ENCODE data around the gene MYO1C.

MYO1C gene

DNA sequence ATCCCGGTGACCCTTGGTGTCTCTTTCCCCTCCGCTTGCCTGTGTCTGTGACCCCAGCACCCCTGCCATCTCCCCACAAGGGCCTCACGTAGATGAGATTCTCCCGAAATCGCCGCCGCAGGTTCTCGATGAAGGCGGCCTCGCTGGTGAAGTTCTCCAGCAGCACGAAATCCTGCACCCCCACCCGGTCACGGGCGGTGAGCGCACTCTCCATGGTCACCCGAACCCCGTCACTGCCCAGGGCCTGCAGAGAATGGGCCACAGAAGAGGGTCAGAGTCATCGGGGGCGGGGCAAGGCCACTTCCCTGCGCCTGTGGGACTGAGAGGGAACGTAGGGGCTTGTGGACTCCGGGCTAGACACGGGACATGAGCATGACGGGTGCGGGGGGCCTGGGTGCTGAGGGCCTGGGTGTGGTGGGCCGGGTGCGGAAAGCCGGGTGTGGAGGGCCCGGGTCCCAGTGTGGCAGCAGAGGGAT, 8.4 kb downstream of the MYO1C start:
- DNase-seq: no peak
- Mint-ChIP-seq H3K4me3 (no peak overlapping the region), H3K9me3 (no peaks in the 10 kb centered on the region), H3K36me3 (ENCODE audit: low read depth) (peaks cover 16% of the 10 kb centered on the region), H3K4me1 (ENCODE audit: low read depth) (peaks cover 24% of the 10 kb centered on the region), H3K27me3 (no peaks in the 10 kb centered on the region), H3K27ac (no peak overlapping the region)

GRCh38 chr17:1482680-1483079, 9.8 kb downstream of the MYO1C start:
- Mint-ChIP-seq H3K9me3 (no peaks in the 10 kb centered on the region), H3K27me3 (no peaks in the 10 kb centered on the region), H3K36me3 (ENCODE audit: low read depth) (peaks cover 21% of the 10 kb centered on the region), H3K4me3 (no peak overlapping the region), H3K4me1 (ENCODE audit: low read depth) (peaks cover 14% of the 10 kb centered on the region), H3K27ac (no peak overlapping the region)
- DNase-seq: no peak

- Mint-ChIP-seq H3K9me3 (no peaks in the 10 kb centered on the region), H3K4me1 (ENCODE audit: low read depth) (peaks cover 7% of the 10 kb centered on the region), H3K36me3 (ENCODE audit: low read depth) (peaks cover 21% of the 10 kb centered on the region), H3K4me3 (no peak overlapping the region), H3K27me3 (no peaks in the 10 kb centered on the region), H3K27ac (no peak overlapping the region)
- no peak for DNase-seq
Measured at GRCh38 chr17:1481736-1482135, 10.8 kb downstream of the MYO1C start.

DNA sequence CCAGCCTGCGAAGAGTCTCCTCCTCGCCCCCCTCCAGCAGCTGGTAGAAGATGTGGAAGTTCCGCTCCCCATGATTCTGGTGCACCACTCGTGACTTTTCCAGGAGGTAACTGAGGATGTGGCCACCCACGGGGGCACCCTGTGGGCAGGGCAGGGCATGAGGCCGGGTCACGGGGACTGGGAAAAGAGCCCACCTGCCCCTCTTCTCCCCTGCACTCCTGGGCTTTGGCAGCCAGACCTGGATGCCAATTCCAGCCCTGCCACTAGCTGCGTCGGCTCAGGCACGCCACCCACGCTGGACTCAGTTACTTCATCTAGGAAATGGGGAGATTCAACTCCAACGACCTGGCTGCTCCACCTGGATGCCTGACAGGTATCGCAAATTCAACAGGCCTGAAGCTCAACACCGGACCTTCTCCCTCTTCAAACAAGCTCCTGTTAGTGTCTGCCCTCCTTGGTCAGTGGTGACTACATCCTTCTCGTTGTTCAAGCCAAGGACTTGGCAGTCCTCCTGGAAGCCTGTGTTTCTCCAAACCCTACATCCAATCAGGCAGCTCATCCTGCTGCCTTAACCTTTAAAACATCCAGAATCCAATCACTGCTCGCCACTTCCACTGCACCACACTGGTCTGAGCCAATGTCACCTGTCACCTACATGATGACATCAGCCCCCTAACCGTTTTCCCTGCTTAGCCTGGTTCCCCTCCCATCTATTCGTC, 11.6 kb downstream of the MYO1C start:
- peaks cover 5% of the 10 kb centered on the region for H3K4me1 Mint-ChIP-seq (ENCODE audit: low read depth)
- no peak for DNase-seq
- no peak overlapping the region for H3K27ac Mint-ChIP-seq
- H3K9me3 Mint-ChIP-seq: no peaks in the 10 kb centered on the region
- H3K27me3 Mint-ChIP-seq: no peaks in the 10 kb centered on the region
- H3K4me3 Mint-ChIP-seq: no peak overlapping the region
- peaks cover 21% of the 10 kb centered on the region for H3K36me3 Mint-ChIP-seq (ENCODE audit: low read depth)

DNA sequence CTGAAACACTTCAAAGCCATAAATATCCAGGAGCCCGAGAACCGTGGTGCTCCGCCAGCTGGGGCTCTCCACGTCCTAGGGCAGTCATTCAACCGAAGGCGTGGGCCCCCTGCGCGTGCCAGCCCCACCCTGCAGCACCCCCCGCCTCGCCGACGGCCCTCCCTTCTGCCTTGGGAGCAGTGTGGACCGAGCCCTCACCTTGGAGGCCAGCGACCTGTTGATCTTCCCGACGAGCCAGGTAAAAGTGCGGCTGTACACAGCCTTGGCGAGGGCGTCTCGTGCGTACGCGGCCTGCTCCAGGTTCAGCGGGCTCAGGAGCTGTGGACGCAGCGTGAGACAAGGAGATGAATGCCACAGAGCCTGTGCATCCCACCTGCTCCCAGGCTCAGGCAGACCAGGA, 14.1 kb downstream of the MYO1C start:
- DNase-seq: no peak
- H3K27ac Mint-ChIP-seq: no peak overlapping the region
- H3K36me3 Mint-ChIP-seq (ENCODE audit: low read depth): peaks cover 23% of the 10 kb centered on the region
- H3K27me3 Mint-ChIP-seq: no peaks in the 10 kb centered on the region
- H3K4me1 Mint-ChIP-seq (ENCODE audit: low read depth): peaks cover 8% of the 10 kb centered on the region
- H3K4me3 Mint-ChIP-seq: no peak overlapping the region
- no peaks in the 10 kb centered on the region for H3K9me3 Mint-ChIP-seq

DNA sequence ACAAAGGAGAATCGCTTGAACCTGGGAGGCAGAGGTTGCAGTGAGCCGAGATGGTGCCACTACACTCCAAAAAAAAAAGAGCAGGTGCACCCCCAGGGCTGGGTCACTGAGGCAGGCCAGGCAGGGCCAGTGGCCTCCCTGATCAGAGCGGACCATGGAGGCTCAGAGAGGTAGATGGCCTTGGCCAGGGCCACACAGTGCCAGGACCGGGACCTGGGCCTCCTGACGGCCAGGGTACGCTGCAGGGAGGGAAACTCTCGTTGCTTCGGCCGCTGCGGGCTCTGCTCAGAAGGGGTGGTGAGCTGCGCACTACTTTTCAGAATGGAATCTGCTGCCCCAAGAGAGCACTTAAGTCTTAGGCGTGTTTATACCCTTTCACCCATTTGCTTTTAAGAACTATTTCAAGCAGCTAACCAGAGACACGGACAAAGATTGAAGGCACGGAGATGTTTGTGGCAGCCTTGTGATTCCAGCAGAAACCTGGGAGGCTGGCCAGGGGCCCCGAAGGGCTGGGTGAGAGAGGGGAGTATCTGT, 17.1 kb downstream of the MYO1C start:
- Mint-ChIP-seq H3K4me3 (no peak overlapping the region), H3K27ac (no peak overlapping the region), H3K27me3 (no peaks in the 10 kb centered on the region), H3K9me3 (no peaks in the 10 kb centered on the region), H3K36me3 (ENCODE audit: low read depth) (peaks cover 20% of the 10 kb centered on the region), H3K4me1 (ENCODE audit: low read depth) (peaks cover 17% of the 10 kb centered on the region)
- DNase-seq: no peak

- Mint-ChIP-seq H3K27ac (no peak overlapping the region), H3K4me1 (ENCODE audit: low read depth) (peaks cover 17% of the 10 kb centered on the region), H3K27me3 (no peaks in the 10 kb centered on the region), H3K36me3 (ENCODE audit: low read depth) (peaks cover 22% of the 10 kb centered on the region), H3K9me3 (no peaks in the 10 kb centered on the region), H3K4me3 (no peak overlapping the region)
- DNase-seq: no peak
Measured at GRCh38 chr17:1474402-1475189, 17.9 kb downstream of the MYO1C start.

DNA sequence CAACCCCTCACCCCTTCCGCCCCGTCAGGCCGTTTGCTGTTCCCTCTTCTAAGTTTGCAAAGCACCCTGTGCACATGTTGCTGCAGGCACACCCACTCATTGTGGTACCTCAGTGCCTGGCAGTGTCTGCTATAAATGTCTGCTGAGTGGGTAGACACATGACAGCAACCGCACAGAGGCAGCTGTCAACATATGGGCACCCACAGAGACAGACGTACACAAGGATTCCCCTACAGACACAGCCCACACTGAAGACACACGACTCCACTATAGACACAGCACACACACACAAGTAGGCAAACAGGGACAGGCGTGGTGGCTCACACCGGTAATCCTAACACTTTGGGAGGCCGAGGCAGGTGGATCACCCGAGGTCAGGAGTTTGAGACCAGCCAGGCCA, 18.6 kb downstream of the MYO1C start:
- H3K27ac Mint-ChIP-seq: peak overlapping the region; percentile 3
- H3K36me3 Mint-ChIP-seq (ENCODE audit: low read depth): peaks cover 27% of the 10 kb centered on the region

DNA sequence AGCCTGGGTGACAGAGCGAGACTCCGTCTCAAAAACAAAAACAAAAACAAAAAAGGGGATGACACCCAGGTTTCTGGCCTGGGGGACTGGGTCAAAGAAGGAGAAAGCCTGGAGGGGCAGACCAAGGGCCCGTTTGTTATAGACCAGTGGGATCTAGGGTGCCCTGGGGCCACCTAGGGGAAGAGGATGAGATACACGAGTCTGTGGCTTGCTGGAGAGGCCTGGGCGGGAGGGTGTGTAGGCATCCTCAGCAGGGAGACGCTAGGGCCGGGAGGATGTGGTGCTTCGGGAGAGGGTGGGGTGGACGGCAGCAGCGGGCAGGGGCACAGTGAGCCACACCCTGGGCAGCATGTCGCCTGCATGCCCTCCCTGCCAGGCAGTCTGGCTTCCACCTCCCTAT, 19.3 kb downstream of the MYO1C start:
- peaks cover 17% of the 10 kb centered on the region for H3K4me1 Mint-ChIP-seq (ENCODE audit: low read depth)
- H3K9me3 Mint-ChIP-seq: no peaks in the 10 kb centered on the region
- no peak overlapping the region for H3K4me3 Mint-ChIP-seq
- peak; percentile 44 for DNase-seq
- H3K27me3 Mint-ChIP-seq: no peaks in the 10 kb centered on the region
- H3K27ac Mint-ChIP-seq: no peak overlapping the region
- peaks cover 31% of the 10 kb centered on the region for H3K36me3 Mint-ChIP-seq (ENCODE audit: low read depth)

More for the DNA sequence above, 18.6 kb downstream of the MYO1C start:
- no peaks in the 10 kb centered on the region for H3K27me3 Mint-ChIP-seq
- no peak overlapping the region for H3K4me3 Mint-ChIP-seq
- H3K4me1 Mint-ChIP-seq (ENCODE audit: low read depth): peaks cover 17% of the 10 kb centered on the region
- no peaks in the 10 kb centered on the region for H3K9me3 Mint-ChIP-seq
- no peak for DNase-seq

GRCh38 chr17:1471911-1472821, 20.3 kb downstream of the MYO1C start:
- H3K27me3 Mint-ChIP-seq: no peaks in the 10 kb centered on the region
- H3K4me1 Mint-ChIP-seq (ENCODE audit: low read depth): peaks cover 17% of the 10 kb centered on the region
- H3K9me3 Mint-ChIP-seq: no peaks in the 10 kb centered on the region
- H3K27ac Mint-ChIP-seq: no peak overlapping the region
- no peak overlapping the region for H3K4me3 Mint-ChIP-seq
- no peak for DNase-seq
- peaks cover 34% of the 10 kb centered on the region for H3K36me3 Mint-ChIP-seq (ENCODE audit: low read depth)

- Mint-ChIP-seq H3K27me3 (no peaks in the 10 kb centered on the region), H3K4me1 (ENCODE audit: low read depth) (peaks cover 17% of the 10 kb centered on the region), H3K27ac (no peak overlapping the region), H3K4me3 (no peak overlapping the region), H3K9me3 (no peaks in the 10 kb centered on the region), H3K36me3 (ENCODE audit: low read depth) (peaks cover 37% of the 10 kb centered on the region)
- DNase-seq: no peak
Measured at GRCh38 chr17:1471490-1471889, 21.0 kb downstream of the MYO1C start.

- H3K4me3 Mint-ChIP-seq: no peak overlapping the region
- no peak for DNase-seq
- no peaks in the 10 kb centered on the region for H3K27me3 Mint-ChIP-seq
- H3K9me3 Mint-ChIP-seq: no peaks in the 10 kb centered on the region
- peaks cover 17% of the 10 kb centered on the region for H3K4me1 Mint-ChIP-seq (ENCODE audit: low read depth)
- H3K36me3 Mint-ChIP-seq (ENCODE audit: low read depth): peaks cover 39% of the 10 kb centered on the region
- H3K27ac Mint-ChIP-seq: no peak overlapping the region
Measured at GRCh38 chr17:1470755-1471462, 21.6 kb downstream of the MYO1C start.

GRCh38 chr17:1470071-1470754, 22.3 kb downstream of the MYO1C start:
- no peaks in the 10 kb centered on the region for H3K9me3 Mint-ChIP-seq

More at GRCh38 chr17:1470071-1470754, 22.3 kb downstream of the MYO1C start:
- no peaks in the 10 kb centered on the region for H3K27me3 Mint-ChIP-seq
- no peak overlapping the region for H3K27ac Mint-ChIP-seq
- peaks cover 17% of the 10 kb centered on the region for H3K4me1 Mint-ChIP-seq (ENCODE audit: low read depth)
- no peak overlapping the region for H3K4me3 Mint-ChIP-seq
- no peak for DNase-seq
- peaks cover 38% of the 10 kb centered on the region for H3K36me3 Mint-ChIP-seq (ENCODE audit: low read depth)

Measured in activated T-cell treated with anti-CD3 and anti-CD28 coated beads, Interleukin-2, amount 50 U/mL, for 24 hours (primary cell).